Fibroblast of mammary gland (primary cell): ENCODE measurements around the gene TK1.

Source experiments
- DNase-seq: peaks from one replicate; pipeline ENCODE4 v3.0.0-alpha.2; 2010; ENCODE audit warnings: low read depth
- H3K4me3 ChIP-seq: 2 replicates; pipeline ENCODE4 v1.5.1; 2011; ENCODE audit warnings: low read depth, mild to moderate bottlenecking, low read length, moderate library complexity; ENCODE audit not compliant: control insufficient read depth
- CTCF ChIP-seq: conservative IDR thresholded peaks from 2 replicates; pipeline ENCODE4 v1.5.1; 2011; ENCODE audit warnings: low read depth, low read length, inconsistent platforms; ENCODE audit not compliant: control insufficient read depth, insufficient read depth

TK1 gene

GRCh38 chr17:78204387-78205123 lies 17.7 kb upstream of the TK1 start:
- TF ChIP-seq CTCF: no peak
- no peak for DNase-seq
- no peak overlapping the region for H3K4me3 ChIP-seq

GRCh38 chr17:78202666-78203065 lies 15.8 kb upstream of the TK1 start:
- H3K4me3 ChIP-seq: no peak overlapping the region
- TF ChIP-seq CTCF: no peak
- DNase-seq: no peak

GRCh38 chr17:78200451-78200850 lies 13.6 kb upstream of the TK1 start:
- no peak for TF ChIP-seq CTCF
- H3K4me3 ChIP-seq: no peak overlapping the region

GRCh38 chr17:78197147-78197832 lies 10.4 kb upstream of the TK1 start:
- no peak for TF ChIP-seq CTCF
- H3K4me3 ChIP-seq: no peak overlapping the region
- DNase-seq: no peak

More at GRCh38 chr17:78200451-78200850, 13.6 kb upstream of the TK1 start:
- DNase-seq: no peak

GRCh38 chr17:78196716-78197115 lies 9.9 kb upstream of the TK1 start:
- DNase-seq: no peak
- no peak for TF ChIP-seq CTCF
- no peak overlapping the region for H3K4me3 ChIP-seq

GRCh38 chr17:78185981-78186691 lies 716 bp downstream of the TK1 start:
- H3K4me3 ChIP-seq: peak overlapping the region; percentile 76
- peak; percentile 44 for DNase-seq
- no peak for TF ChIP-seq CTCF
